Mucosa of descending colon (tissue), 3 donors: ENCODE data around the gene RASGRF2. TPM values are rescaled to one million over a fixed set of nuclear protein-coding genes. Genes with fewer than 3 reads are reported as not detected.
"Not testable (repeated sequence)": the region's sequence is repeated elsewhere in the genome, so short reads cannot be mapped to it uniquely, and the experiment has no call there.

Source experiments
- ATAC-seq: fragments of 200-7000 bp; cut with Tn5 transposase; one replicate; pipeline ENCODE4 v1.9.1; 2020; ENCODE audit warnings: mild to moderate bottlenecking, moderate library complexity
- DNase-seq, 3 donors: peaks; one replicate each; pipeline ENCODE4 v3.0.0-alpha.2; 2020
- H3K36me3 ChIP-seq: fragments of 200-600 bp; one replicate; pipeline ENCODE4 v1.8.0; 2021; ENCODE audit warnings: low read depth, mild to moderate bottlenecking
- H3K4me1 ChIP-seq: fragments of 200-600 bp; one replicate; pipeline ENCODE4 v1.8.0; 2021; ENCODE audit warnings: low read depth, mild to moderate bottlenecking
- H3K4me3 ChIP-seq: fragments of 200-600 bp; one replicate; pipeline ENCODE4 v1.8.0; 2021; ENCODE audit warnings: mild to moderate bottlenecking
- H3K9me3 ChIP-seq: fragments of 200-600 bp; one replicate; pipeline ENCODE4 v1.8.0; 2021; ENCODE audit warnings: mild to moderate bottlenecking
- intact Hi-C, 2 donors: fragments of 100-400 bp; cut with DNase I in 1 of 2; cut with micrococcal nuclease in 1 of 2; formaldehyde crosslinking; loops; one replicate each; pipeline versions ENCODE4 v1.11.0 to v1.11.1; 2022; cut with DNase I, micrococcal nuclease
- total RNA-seq, 3 donors: library from RNA; stranded (reverse); fragmentation: NEBNext Ultra II Directional in 2 of 3; extraction: Animal tissue kit (Norgen Biotek cat#: 25700) in 2 of 3; gene quantifications; one replicate each; pipeline versions ENCODE4 v1.2.1 to v1.2.4, GENCODE V29; 2021 to 2023
- TF ChIP-seq, protein P1 (sequence below): fragments of 200-600 bp; IDR thresholded peaks from one replicate; pipeline ENCODE4 v1.8.0; 2022; ENCODE audit warnings: antibody characterized with exemption, mild to moderate bottlenecking
- donor health status: DM: no; HTN: no; CAD: no; lungs with moderate emphysema.
- donor health status: DM: no; HTN: no; CAD: no.
- donor health status: DM: no; HTN: yes; CAD: no.

The RASGRF2 gene
- total RNA-seq, 3 donors from 2014 or later = 2.0 to 8.0 (median 2.9) TPM

DNA sequence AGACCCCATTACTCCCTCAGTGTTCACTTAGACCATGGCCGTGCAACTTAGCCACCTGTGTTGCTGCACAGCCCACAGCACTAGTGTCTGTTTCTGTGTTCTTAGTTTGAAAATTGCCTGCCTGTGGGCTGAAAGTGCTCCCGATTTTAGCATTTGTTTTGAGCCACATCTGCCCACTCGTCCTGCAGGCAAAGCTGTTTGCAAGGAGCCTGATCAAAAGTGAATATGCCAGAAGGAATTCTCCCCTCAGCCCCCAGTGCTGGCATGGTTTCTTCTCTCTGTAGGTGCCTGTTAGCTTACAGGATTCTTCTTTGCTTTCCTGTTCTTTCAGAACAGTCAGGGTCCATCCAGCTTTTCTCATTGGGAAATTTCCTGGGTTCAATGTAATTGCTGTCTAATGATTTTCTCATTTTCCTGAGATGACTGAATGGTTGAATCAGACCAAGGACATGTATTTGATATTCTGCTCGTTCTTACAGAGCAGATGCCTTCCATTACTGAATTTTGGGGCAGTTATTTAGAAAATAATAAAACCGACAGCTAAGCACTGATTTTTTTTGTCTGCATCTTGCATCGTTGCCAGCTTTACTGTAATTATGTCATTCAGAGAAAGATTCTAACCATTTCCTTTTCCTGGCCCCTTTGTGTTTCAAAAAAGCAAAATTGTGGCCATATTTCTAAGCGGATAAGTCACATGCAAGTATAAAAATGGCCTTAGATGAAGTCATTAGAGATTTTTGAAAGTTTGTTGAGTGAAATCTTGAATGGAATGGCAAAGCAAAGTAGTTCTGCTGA is 161.9 kb downstream of the RASGRF2 start:
- DNase-seq = no peak

DNA sequence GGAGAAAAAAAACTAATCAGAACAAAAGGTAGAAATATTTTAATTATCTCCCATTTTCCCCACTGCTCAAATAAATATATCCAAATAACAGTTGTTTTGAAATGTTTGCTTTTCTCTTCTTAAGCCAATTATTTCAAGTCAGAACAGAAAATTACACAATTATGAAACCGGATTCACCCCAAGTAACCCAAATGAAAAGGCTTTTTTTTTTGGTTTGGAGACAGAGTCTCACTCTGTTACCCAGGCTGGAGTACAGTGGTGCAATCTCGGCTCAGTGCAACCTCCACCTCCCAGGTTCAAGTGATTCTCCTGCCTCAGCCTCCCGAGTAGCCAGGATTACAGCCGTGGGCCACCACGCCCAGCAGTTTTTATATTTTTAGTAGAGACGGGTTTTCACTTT is 164.5 kb downstream of the RASGRF2 start:
- intact Hi-C loops, DNase-seq, ATAC-seq, H3K9me3 ChIP-seq, H3K36me3 ChIP-seq, H3K4me1 ChIP-seq, H3K4me3 ChIP-seq: not testable (repeated sequence)

More for the DNA sequence above, 161.9 kb downstream of the RASGRF2 start:
- no peak overlapping the region for H3K4me3 ChIP-seq
- intact Hi-C loops = no loop called here
- H3K36me3 ChIP-seq = no peaks in the 10 kb centered on the region
- TF ChIP-seq, protein P1, sequence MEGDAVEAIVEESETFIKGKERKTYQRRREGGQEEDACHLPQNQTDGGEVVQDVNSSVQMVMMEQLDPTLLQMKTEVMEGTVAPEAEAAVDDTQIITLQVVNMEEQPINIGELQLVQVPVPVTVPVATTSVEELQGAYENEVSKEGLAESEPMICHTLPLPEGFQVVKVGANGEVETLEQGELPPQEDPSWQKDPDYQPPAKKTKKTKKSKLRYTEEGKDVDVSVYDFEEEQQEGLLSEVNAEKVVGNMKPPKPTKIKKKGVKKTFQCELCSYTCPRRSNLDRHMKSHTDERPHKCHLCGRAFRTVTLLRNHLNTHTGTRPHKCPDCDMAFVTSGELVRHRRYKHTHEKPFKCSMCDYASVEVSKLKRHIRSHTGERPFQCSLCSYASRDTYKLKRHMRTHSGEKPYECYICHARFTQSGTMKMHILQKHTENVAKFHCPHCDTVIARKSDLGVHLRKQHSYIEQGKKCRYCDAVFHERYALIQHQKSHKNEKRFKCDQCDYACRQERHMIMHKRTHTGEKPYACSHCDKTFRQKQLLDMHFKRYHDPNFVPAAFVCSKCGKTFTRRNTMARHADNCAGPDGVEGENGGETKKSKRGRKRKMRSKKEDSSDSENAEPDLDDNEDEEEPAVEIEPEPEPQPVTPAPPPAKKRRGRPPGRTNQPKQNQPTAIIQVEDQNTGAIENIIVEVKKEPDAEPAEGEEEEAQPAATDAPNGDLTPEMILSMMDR = no peak
- H3K4me1 ChIP-seq = no peaks in the 10 kb centered on the region
- H3K9me3 ChIP-seq = no peaks in the 10 kb centered on the region
- no peak for ATAC-seq

DNA sequence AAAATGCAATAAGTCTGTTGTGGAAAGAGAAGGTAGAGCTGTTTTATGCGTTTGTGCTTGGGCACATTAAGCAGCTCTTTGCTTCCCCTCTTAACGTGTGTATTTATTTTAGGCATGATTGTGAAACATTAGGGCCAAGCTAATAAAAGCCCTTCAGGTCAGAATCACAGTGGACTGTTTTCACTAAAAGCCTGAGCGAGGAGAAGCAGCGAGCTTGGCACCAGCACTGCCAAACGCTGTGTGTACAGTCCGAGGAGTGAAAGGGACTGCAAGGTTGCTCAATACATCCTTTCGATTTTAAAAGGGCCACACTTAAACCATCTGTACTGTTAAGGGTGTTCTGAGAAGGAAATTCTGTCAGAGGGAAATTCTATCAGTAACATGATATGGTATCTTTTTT is 165.8 kb downstream of the RASGRF2 start:
- intact Hi-C loops = no loop called here
- Histone ChIP-seq H3K4me3 (no peak overlapping the region), H3K4me1 (no peaks in the 10 kb centered on the region), H3K36me3 (no peaks in the 10 kb centered on the region), H3K9me3 (no peaks in the 10 kb centered on the region)
- no peak for ATAC-seq
- no peak for DNase-seq
- TF ChIP-seq, protein P1 = no peak

DNA sequence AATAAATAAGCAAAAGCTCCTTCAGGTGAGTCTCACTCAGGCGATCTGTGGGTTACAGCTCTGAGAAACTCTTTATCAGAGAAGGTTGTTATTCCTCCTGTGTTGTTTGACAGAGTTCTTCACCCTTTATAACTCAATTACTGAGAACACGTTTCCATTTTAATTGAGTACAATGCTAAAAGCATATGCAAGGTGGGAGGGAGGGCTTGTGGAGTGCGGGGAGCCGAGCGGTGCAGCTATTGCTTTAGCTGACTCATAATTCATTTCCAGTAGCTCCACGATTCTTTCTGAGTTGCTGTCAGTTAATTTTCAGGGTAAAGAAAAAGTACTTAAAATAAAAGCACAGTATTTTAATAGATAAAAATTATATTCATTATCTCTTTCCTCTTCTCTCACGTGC is 168.3 kb downstream of the RASGRF2 start:
- no peaks in the 10 kb centered on the region for H3K9me3 ChIP-seq
- H3K36me3 ChIP-seq = no peaks in the 10 kb centered on the region
- no peak overlapping the region for H3K4me3 ChIP-seq
- TF ChIP-seq, protein P1 = no peak
- no peak for ATAC-seq
- no peaks in the 10 kb centered on the region for H3K4me1 ChIP-seq
- intact Hi-C loops = no loop called here
- DNase-seq = no peak

DNA sequence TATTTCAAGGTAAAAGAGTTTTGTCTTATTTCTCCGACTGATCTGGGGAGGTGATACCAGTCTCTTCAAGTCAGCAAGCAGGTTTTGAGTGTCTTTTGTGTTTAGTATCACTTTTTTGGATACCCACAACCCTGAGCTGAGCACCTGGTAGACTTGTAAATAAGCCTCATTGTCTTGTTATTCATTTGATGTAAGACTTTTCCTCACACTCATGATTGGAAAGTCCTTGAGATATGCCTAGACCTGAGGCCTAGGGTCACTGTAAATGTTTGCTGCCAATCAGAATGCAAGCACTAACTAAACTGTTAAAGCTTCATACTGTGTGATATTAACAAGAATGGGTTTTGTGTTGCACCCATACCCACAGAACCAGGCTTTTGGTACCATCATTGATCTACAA is 172.2 kb downstream of the RASGRF2 start:
- TF ChIP-seq, protein P1 = no peak

DNA sequence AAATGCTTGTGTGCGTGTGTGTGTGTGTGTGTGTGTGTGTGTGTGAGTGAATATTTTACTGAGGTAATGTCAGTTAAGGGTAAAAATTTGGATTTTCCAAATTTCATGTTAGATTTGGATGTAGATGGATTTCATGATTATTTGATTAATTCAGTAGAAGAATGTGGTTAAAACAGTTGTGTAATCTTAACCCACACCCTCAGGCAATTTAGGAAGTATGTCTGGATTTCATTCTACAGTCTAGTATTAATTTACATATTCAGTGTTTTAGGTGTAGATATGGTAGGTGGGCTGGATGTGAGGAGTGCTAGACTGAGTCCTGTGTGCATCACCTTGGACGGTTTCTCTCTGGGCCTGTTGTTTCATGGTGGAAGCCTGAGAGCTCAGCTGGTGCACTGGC is 173.9 kb downstream of the RASGRF2 start:
- Histone ChIP-seq H3K4me1 (no peaks in the 10 kb centered on the region), H3K4me3 (no peak overlapping the region), H3K36me3 (no peaks in the 10 kb centered on the region), H3K9me3 (no peaks in the 10 kb centered on the region)
- TF ChIP-seq, protein P1 = no peak
- intact Hi-C loops = no loop called here
- no peak for DNase-seq
- no peak for ATAC-seq

More for the DNA sequence above, 172.2 kb downstream of the RASGRF2 start:
- Histone ChIP-seq H3K4me1 (no peaks in the 10 kb centered on the region), H3K9me3 (no peaks in the 10 kb centered on the region), H3K36me3 (no peaks in the 10 kb centered on the region), H3K4me3 (no peak overlapping the region)
- intact Hi-C loops = no loop called here
- DNase-seq = no peak
- no peak for ATAC-seq
